ENCODE data around the gene ANKK1.

- no peak for TF ChIP-seq CEBPB (IDR thresholded peaks at IDR 0.05)
- TF ChIP-seq, protein P1, sequence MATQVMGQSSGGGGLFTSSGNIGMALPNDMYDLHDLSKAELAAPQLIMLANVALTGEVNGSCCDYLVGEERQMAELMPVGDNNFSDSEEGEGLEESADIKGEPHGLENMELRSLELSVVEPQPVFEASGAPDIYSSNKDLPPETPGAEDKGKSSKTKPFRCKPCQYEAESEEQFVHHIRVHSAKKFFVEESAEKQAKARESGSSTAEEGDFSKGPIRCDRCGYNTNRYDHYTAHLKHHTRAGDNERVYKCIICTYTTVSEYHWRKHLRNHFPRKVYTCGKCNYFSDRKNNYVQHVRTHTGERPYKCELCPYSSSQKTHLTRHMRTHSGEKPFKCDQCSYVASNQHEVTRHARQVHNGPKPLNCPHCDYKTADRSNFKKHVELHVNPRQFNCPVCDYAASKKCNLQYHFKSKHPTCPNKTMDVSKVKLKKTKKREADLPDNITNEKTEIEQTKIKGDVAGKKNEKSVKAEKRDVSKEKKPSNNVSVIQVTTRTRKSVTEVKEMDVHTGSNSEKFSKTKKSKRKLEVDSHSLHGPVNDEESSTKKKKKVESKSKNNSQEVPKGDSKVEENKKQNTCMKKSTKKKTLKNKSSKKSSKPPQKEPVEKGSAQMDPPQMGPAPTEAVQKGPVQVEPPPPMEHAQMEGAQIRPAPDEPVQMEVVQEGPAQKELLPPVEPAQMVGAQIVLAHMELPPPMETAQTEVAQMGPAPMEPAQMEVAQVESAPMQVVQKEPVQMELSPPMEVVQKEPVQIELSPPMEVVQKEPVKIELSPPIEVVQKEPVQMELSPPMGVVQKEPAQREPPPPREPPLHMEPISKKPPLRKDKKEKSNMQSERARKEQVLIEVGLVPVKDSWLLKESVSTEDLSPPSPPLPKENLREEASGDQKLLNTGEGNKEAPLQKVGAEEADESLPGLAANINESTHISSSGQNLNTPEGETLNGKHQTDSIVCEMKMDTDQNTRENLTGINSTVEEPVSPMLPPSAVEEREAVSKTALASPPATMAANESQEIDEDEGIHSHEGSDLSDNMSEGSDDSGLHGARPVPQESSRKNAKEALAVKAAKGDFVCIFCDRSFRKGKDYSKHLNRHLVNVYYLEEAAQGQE (IDR thresholded peaks at IDR 0.05; ENCODE audit: low read depth): no peak
- no peak for TF ChIP-seq EP300 (IDR thresholded peaks at IDR 0.05; ENCODE audit: borderline replicate concordance)
- no peak for TF ChIP-seq CREB1 (IDR thresholded peaks at IDR 0.05; ENCODE audit: low read depth)
Observed at GRCh38 chr11:113410414-113411135, 23.0 kb downstream of the ANKK1 start.

Data from Ishikawa (cell line).